NOMO-1 treated with DMSO at 0.1 percent for 48 hours (cell line): Measurements from ENCODE around the gene PPP1R8.
A peak's percentile ranks its signal among the peaks of the same experiment; 100 is the strongest.
"Not testable (repeated sequence)": the region's sequence is repeated elsewhere in the genome, so short reads cannot be mapped to it uniquely, and the experiment has no call there.

Source experiments
- DNase-seq: peaks from one replicate; lab custom pipeline; 2025; ENCODE audit not compliant: unreplicated experiment; lab: John Stamatoyannopoulos, UW

The PPP1R8 gene

GRCh38 chr1:27831568-27832410 is 1.2 kb downstream of the PPP1R8 start:
- no peak for DNase-seq

DNA sequence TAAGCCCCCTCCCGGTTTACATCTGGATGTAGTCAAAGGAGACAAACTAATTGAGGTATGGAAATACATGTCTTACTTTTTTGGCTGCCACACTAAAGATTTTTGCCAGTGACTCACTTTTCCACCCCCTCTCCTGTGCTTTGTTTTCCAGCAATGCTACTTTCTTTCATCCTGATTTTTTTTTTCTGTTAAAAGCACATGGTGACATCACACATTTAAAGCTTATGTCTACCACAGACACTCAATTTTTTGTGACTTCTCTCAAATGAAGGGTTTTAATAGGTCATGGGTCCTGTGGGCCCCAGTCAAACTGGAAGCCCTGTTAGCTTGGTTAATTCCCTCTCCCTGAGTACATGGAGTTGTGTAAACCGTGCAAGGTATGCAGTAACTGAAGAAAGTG is 2.2 kb downstream of the PPP1R8 start:
- DNase-seq: no peak

DNA sequence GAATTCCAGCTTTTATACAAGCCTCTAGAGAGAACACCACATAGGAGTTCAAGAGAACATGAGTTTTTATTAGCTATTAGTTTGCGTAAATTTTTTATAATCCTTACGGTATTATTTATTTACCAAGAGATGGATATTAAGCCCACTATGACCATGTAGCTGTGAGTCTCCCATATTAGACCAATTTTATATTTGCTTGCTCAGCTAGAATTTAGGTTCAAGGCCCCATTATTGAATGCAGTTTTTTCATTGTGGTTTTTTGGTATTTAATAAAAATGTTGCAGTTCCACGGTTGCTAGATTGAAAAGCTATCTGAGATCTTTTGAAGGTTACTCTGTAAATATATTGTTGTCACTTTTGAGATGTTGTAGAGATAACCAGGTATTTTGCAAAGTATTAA is 2.9 kb downstream of the PPP1R8 start:
- DNase-seq: no peak

GRCh38 chr1:27835046-27835445 is 4.5 kb downstream of the PPP1R8 start:
- no peak for DNase-seq

- no peak for DNase-seq
These were observed 4.9 kb downstream of the PPP1R8 start for GRCh38 chr1:27835501-27835900.

- DNase-seq: no peak
These were observed 19.4 kb downstream of the PPP1R8 start for GRCh38 chr1:27849951-27850350.

- DNase-seq: no peak
These were observed 24.5 kb downstream of the PPP1R8 start for GRCh38 chr1:27855085-27855484.

DNA sequence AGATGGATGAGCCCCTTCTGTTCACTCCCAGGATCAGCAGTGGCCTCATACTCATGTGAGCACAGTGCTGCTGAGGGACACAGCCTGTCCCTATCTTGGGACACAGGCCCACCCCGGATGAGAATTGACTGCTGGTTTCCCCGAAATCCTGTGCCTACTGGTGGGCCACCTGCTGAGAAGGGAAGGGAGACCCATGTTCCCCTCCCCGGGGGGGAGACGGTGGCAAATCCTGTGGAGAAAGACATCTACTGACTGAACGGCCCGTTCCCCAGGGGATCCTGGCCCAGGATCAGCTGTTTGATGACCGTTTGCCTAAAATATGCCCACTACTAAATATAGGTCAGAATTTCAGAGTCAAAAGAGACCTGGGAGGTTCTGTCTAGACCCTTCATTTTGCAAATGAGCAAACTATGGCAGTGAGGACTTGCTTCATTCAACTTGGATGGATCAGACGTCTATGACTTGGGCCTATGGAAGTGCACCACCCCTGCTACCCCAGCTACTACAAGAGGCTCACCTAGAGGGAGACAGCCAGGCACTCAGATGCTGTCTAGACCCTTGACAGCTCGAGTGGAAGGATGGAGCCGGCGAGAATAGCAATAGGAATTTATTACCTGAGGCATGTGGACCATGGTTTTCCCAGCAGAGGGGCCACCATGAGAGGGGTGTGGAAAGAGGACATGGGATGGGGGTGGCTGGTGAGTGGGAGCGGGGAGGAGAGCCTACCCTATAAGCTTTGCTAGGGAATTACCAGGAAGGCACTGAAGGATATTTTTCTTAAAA is 26.2 kb downstream of the PPP1R8 start:
- no peak for DNase-seq

GRCh38 chr1:27857552-27857951 is 27.0 kb downstream of the PPP1R8 start:
- not testable (repeated sequence) for DNase-seq

DNA sequence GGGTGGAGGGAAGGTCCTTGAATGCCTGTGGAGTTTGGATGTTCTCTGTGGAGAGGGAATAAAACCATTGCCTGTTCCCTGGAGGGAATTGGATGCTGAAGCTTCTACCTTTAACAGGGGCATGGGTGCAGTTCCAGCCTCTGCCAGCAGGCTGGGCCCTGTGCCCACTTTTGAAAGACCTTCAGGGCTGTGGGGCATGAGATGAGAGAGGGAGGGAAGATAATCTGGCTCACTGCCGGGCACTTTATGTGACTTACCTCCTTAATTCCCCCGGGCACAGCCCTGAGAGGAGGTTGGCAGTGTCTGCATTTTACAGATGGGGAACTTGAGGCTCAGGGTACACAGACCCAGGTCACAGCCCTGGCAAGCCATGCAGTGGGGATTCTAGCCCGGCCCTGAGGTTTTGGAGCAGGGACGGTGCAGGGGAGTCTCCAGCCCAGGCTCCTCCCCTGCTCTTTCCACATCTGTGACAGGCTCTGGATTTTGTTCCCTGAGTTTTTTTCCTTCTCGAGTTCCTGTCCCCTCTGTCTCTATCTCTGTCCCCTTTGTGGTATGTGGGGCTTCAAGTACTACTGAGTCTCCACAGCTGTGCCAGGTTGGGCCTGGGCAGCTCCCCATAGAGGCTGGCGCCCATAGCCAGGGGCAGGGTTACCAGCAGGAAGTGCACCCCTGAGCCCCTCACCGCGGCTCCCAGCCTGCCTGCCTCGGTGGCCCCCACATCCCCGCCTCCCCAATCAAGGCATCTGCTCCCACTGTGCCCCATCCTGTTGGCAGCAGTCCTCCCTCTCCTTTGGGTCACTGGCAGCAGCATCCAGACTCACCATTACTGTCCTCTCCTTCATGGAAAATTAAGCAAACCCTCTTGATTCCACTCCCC is 27.7 kb downstream of the PPP1R8 start:
- DNase-seq: peak; percentile 70

DNA sequence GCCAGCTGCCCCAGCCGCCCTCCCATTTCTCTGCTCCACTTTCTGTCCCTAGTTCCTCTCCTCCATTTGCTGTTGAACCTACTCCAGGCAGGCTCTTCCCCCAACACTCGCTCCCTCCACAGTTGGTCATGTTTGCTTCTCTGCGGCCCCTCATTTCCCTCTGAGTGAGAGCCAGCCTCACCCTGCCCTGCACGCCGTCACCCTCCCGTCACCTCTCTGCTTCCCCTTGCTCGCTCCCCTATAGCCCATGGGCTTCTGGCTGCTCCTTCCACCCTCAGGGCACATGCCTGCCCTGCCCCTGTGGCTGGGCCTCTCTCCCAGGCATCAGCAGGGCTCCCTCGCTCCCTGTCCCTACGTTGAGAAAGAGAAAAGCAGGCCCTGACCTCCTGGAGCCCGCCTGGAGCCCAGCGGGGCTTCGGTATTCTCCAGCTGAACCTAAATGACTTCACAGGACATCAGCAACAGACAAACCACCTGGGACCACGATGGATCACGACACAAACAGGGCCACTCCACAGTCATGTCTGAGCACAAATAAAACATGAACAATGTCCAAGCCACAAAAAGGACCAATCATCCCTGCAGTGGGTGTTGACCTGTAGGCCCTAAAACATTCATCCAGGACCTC is 28.5 kb downstream of the PPP1R8 start:
- no peak for DNase-seq

DNA sequence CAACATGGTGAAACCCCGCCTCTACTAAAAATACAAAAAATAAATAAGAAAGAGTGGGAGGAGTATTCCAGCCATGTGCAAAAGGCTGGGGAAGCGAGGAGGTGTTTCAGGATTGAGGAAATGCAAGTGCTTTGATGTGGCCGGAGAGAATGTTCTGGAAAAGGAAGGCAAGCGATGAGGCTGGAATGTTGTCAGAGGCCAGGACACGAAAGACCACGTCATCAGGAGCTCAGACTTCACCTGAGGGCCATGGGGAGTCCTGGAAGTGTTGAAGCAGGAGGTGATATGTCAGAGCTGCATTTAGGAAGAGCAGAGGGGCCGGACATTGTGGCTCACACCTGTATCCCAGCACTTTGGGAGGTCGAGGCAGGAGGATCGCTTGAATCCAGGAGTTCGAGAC is 30.9 kb downstream of the PPP1R8 start:
- no peak for DNase-seq

DNA sequence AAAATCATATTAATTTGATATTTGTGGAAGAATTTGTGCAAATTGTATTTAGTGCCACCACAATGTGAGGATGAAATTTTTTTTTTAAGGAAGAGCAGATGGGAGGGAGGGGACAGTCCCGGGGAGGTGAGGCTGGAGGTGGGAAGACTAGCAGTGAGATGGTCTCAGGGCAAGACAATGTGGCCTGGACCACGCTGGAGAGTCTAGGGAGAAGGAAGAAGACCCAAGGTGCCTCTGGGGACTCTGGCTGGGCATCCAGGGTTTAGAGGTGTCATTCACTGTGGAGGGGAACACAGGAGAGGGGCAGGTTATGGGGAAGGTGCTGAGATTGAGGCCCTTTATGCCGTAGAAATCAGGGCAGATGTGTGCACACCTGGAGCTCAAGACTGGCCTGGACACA is 31.4 kb downstream of the PPP1R8 start:
- no peak for DNase-seq

DNA sequence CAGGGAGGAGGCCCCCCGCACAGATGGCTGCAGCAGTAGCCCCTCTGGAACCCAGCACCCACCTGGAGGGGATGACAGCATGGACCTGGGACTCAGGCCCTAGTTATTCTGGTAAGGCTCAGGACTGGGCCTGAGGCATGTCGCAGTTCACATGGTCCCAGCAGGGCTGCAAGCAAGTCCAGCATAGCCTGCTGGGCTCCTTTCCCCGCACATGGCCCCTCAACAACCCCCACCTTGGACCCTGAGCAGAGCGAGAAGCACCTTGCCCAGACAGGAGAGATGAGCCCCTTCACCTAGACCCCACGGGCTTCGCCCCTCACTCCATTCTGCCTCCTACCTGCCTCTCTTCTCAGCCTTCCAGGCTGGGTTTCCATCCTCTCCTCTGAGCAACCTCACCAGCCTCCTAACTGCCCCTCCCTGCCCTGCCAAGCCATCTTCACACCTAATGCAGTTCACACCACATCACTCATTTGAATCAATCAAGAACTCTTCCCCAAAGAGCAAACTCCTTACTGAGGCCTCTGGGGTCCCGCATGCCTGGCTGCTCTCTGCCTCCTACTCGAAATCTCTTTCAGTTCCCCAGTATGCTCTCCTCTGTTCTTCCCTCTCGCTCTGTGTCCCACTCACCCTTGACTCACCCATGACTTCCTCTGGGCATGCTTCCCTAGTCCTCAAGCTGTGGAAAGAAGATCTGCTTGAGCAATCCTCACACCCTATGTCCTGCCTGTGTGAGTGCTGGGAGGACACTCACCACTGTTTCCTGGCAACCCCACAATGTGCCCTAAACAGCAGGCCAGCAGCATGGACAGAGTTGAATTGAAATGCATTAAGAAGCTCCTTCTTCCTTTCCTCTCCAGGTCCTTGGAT is 32.3 kb downstream of the PPP1R8 start:
- DNase-seq: peak; percentile 92

GRCh38 chr1:27863538-27863915 is 32.9 kb downstream of the PPP1R8 start:
- peak; percentile 69 for DNase-seq

DNA sequence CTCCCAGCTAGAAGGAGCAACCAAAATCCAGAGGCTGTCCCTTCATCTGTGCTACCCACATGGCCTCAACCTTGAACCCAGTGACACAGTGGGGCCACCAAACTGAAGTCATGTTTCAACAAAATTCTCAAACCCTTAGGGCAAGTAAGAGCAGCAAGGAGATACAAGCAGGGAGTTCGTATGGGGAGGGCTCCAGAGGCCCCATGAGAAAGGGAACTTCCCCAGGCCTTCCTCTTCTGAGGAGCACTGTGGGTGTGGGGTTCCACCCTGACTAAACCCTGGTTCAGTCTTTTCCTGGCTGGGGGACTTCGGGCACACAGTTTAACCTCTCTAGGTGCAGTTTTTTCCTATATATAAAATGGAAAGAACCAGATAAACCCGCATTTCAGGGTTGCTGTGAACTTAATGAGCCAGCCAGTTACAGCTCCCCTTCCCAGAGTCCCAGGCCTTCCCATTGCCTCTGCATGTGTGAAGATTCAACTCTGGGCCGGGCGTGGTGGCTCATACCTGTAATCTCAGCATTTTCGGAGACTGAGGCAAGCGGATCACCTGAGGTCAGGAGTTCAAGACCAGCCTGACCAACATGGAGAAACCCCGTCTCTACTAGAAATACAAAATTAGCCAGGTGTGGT is 33.8 kb downstream of the PPP1R8 start:
- peak; percentile 42 for DNase-seq

DNA sequence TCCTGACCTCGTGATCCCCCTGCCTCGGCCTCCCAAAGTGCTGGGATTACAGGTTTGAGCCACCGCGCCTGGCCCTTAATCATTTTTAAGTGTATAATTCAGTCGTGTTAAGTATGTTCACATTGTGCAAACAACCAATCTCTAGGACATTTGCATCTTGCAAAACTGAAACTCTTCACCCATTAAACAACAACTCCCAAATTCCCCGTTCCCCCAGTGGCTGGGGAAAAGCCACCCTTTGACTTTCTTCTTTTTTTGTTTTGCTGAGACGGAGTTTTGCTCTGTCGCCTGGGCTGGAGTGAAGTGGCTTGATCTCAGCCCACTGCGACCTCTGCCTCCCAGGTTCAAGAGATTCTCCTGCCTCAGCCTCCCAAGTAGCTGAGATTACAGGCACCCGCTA is 35.2 kb downstream of the PPP1R8 start:
- no peak for DNase-seq

DNA sequence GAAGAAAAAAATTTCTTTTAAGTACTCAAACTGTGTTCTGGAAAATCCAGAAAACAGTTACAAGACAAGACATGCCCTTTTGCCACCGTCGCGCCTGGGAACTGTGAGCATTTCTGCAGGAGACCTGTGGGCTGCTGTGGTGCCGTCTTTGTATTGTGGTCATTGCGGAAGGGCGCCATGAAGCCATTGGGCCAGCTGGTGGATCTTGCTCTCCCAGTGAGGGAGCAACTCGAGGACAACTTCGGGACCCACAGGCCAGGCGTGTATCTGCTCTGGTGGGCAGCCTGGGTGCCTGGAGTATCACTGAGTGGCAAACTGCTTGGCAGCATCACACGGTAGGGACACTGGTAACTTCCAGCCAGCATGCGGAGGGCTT is 38.0 kb downstream of the PPP1R8 start:
- DNase-seq: no peak

GRCh38 chr1:27868932-27869718 is 38.5 kb downstream of the PPP1R8 start:
- peak; percentile 67 for DNase-seq
